ENCODE data around the gene CIAO2B.

CIAO2B gene

DNA sequence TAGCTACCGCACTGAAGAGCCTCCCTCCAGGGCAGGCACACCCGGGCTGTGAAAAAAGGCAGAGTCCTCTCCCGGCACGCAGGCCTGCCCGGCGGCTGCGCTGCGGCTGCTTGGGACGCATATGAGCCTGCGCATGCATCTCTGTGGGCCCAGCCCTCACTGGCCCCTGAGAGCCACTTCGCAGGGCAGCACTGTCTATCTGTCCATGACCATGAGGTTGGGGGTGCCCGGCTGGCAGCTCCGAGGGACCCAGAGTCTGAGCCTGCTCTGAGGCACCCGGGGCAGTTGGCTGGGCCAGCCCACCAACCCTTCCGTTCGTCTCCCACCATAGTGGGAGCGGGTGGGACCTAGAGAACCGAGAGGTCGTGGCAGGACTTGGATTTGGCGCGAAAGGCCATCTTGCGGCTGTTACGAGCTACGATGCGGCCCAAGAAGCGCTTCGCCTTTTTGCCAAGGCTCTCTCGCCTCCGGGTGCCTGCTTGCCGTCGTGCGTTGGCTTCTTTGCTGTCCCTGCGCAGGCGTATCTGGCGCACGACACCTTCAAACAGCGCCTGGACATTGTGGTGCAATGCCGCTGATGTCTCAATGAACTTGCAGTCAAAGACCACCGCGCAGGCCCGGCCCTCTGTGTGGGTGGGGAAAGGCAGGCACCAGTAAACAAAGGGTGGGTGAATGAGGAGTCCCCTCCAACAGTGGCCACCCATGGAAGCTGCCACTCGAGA, 12.3 kb downstream of the CIAO2B start:
- no peaks in the 10 kb centered on the region for H3K9me3 Mint-ChIP-seq
- no peak overlapping the region for H3K4me3 Mint-ChIP-seq
- no peak for DNase-seq
- peaks cover 11% of the 10 kb centered on the region for H3K4me1 Mint-ChIP-seq
- no peaks in the 10 kb centered on the region for H3K36me3 Mint-ChIP-seq (ENCODE audit: low read depth)
- TF ChIP-seq, protein P1, sequence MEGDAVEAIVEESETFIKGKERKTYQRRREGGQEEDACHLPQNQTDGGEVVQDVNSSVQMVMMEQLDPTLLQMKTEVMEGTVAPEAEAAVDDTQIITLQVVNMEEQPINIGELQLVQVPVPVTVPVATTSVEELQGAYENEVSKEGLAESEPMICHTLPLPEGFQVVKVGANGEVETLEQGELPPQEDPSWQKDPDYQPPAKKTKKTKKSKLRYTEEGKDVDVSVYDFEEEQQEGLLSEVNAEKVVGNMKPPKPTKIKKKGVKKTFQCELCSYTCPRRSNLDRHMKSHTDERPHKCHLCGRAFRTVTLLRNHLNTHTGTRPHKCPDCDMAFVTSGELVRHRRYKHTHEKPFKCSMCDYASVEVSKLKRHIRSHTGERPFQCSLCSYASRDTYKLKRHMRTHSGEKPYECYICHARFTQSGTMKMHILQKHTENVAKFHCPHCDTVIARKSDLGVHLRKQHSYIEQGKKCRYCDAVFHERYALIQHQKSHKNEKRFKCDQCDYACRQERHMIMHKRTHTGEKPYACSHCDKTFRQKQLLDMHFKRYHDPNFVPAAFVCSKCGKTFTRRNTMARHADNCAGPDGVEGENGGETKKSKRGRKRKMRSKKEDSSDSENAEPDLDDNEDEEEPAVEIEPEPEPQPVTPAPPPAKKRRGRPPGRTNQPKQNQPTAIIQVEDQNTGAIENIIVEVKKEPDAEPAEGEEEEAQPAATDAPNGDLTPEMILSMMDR (IDR thresholded peaks at IDR 0.05): no peak
- no peak overlapping the region for H3K27ac Mint-ChIP-seq
- peaks cover 88% of the 10 kb centered on the region for H3K27me3 Mint-ChIP-seq (ENCODE audit: low read depth, poor library complexity)

DNA sequence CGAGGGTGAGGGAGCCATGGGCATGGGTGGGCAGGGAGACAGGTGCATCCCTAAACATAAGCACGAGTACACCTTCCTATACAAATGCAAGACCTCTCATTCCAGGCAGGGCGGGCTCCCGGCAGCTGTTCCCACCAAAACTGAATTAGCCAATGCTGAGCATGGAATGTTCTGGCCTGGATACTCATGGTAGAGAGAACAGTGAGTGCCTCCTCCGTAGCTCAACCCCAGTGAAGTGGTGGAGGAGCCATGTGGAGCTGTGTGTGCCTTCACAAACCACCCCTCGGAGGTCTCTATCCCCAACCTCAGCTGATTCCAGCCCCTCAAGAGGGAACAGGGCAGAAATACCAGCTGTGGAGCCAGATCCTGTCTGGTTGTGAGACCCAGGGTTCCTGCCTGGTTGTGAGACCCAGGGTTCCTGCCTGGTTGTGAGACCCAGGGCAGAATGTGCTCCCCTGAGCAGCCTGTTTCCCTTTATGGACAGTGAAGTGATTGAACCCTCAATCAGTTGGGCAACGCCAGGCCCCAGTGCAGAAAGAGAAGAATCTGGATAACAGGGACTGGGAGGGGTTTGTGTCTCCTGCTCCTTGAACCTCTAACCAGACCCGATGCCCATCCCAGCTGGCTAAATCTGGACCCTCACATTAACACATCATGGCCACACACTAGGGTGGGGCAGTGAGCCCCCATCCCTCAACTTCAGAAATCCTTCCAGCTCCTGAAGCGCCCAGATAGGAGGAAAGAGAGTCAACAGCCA, 13.1 kb downstream of the CIAO2B start:
- H3K27me3 Mint-ChIP-seq (ENCODE audit: low read depth, poor library complexity): peaks cover 88% of the 10 kb centered on the region
- TF ChIP-seq, protein P1 (IDR thresholded peaks at IDR 0.05): no peak
- no peak for DNase-seq
- H3K4me3 Mint-ChIP-seq: no peak overlapping the region
- no peaks in the 10 kb centered on the region for H3K9me3 Mint-ChIP-seq
- no peaks in the 10 kb centered on the region for H3K36me3 Mint-ChIP-seq (ENCODE audit: low read depth)
- H3K27ac Mint-ChIP-seq: no peak overlapping the region
- H3K4me1 Mint-ChIP-seq: peaks cover 11% of the 10 kb centered on the region

DNA sequence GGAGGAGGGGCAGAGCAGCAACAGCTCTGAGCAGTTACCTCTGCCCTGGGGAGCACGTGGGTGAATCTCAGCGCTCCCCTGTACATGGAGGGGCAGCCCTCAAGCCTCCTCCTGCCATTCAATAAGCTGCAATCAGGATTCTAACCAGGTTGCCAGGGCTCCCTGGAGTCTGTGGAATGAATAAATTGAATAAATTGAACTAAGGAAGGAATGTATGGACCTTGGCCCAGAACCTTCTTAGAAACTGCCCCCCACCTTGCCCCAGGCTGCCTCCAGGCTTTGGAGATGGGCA, 14.0 kb downstream of the CIAO2B start:
- H3K27me3 Mint-ChIP-seq (ENCODE audit: low read depth, poor library complexity): peaks cover 88% of the 10 kb centered on the region
- H3K4me3 Mint-ChIP-seq: no peak overlapping the region
- TF ChIP-seq, protein P1 (IDR thresholded peaks at IDR 0.05): no peak
- H3K27ac Mint-ChIP-seq: no peak overlapping the region
- no peaks in the 10 kb centered on the region for H3K9me3 Mint-ChIP-seq
- no peak for DNase-seq
- H3K4me1 Mint-ChIP-seq: peaks cover 6% of the 10 kb centered on the region
- no peaks in the 10 kb centered on the region for H3K36me3 Mint-ChIP-seq (ENCODE audit: low read depth)

DNA sequence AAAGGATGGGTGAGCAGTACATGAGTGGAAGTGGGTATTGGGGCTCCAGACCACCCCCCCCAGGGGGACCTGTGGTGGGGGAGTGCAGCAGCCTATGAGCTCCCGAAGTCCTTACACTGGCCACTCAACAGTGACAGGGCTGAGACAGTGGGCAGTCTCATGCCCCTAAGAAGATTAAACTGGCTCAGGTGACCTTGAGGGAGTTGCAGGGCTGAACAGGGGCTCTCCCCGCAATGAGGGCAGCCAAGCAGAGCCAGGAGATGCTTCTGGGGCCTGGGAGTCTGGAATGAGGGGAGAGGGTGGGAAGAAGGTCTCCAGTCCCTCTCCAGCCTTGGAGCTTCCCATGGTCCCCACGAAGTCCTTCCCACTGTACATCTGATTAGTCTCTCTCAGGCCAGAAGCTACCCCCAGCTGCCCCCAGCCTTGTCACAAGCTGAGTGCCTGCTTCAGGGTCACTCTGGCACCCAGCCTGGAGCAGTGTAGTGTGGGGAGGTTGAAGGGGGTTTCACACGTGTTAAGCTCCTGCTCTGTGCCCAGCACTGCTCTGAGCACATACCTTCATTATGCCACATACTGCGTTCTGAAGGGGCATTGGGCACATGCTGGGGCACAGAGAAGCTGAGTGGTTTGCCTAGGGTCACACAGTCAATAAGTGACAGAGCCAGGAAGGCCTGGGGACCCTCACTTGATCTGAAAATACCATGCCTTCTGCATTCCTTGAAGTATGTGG, 14.5 kb downstream of the CIAO2B start:
- H3K27me3 Mint-ChIP-seq (ENCODE audit: low read depth, poor library complexity): peaks cover 86% of the 10 kb centered on the region

DNA sequence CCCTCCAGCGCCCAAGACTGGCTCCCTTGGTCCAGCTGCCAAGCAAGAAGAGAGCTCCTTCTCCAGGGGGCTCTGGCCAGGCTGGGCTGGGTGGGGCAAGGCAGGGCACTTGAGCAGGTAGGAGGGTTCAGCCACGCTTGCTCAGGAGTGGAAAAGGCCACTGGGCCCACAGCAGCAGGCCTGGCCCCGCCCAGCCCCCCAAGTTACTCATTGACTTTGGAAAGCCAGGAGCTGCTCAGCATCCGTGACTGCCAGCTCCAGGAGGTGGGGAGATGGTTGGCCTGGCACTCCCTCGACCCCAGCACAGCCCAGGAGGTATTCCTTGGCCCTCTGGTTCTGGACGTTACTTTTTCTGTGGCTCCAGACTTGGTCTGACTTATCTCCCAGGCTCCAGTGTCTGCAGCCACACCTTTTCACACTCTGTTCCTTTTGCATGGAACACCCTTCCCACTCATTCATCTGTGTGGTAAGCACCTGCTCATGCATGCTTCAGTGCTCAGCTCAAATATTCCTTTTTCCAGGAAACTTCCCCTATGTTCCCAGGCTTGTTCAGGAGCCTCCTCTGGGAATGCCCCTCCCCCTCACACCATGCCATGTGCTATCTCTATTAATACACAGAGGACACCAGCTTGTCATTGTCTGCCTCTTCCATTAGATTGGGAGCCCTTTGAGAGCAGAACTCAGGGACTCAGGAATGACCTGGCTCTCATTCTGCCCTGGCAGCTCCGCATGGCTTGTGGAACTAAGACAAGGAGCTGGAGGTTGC, 15.2 kb downstream of the CIAO2B start, which contains the start of gene CDH16:
Gene CDH16 (minus strand): TSS at position 83 of the 766 bp plus-strand sequence. CDS start 820 bp downstream, outside the sequence.
- no peak within 1 kb of the TSS for H3K4me3 Mint-ChIP-seq
- DNase-seq: no peak
- TF ChIP-seq, protein P1 (IDR thresholded peaks at IDR 0.05): no peak
- peaks cover 6% of the 10 kb centered on the region for H3K4me1 Mint-ChIP-seq
- H3K9me3 Mint-ChIP-seq: no peaks in the 10 kb centered on the region
- no peak within 1 kb of the TSS for H3K27ac Mint-ChIP-seq
- peaks cover 86% of the 10 kb centered on the region for H3K27me3 Mint-ChIP-seq (ENCODE audit: low read depth, poor library complexity)
- no peaks in the 10 kb centered on the region for H3K36me3 Mint-ChIP-seq (ENCODE audit: low read depth)

More for the DNA sequence above, 14.5 kb downstream of the CIAO2B start:
- H3K36me3 Mint-ChIP-seq (ENCODE audit: low read depth): no peaks in the 10 kb centered on the region
- H3K4me1 Mint-ChIP-seq: peaks cover 6% of the 10 kb centered on the region
- no peak overlapping the region for H3K4me3 Mint-ChIP-seq
- no peak overlapping the region for H3K27ac Mint-ChIP-seq
- DNase-seq: no peak
- no peaks in the 10 kb centered on the region for H3K9me3 Mint-ChIP-seq
- TF ChIP-seq, protein P1 (IDR thresholded peaks at IDR 0.05): no peak

Measured in nephron progenitor cell (in vitro differentiated cells).